ENCODE results near the gene MEGF10. TPM values are rescaled to one million over a fixed set of nuclear protein-coding genes. Genes with fewer than 3 reads are reported as not detected.
A peak's percentile ranks its signal among the peaks of the same experiment; 100 is the strongest.

MEGF10 gene
- total and polyA plus RNA-seq, 2 of the 8 experiments (the other 6 are each of a cell fraction or from before 2014, with no cell fraction given), result 38.2 to 53.1 TPM

DNA sequence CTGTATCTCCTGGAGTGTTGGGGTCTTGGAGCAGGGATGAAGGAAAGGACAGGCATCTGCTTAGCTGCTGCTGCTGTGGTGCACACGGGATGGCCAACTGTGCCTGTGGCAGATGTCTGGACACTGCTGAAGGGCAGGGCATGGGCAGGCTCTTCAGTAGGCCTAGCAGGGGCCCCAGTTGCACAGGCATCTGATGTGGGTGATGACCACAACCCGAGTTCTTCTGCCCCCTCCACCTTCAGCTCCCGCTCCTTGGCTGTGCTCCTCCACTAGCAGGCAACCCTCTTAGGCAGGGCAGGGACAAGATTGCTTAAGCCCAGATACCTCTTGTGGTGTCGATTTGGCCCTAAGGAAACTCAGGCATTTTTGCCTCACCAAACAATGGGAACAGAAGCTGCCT is 9.0 kb upstream of the MEGF10 start:
- no peak overlapping the region for H3K27ac ChIP-seq (ENCODE audit: low read depth, low read length)
- H2BK15ac ChIP-seq (ENCODE audit: low read length), result peak overlapping the region; percentile 1; the same call in 1 of the 2 replicates
- H3K36me3 ChIP-seq (ENCODE audit: control insufficient read depth in 2 of 4, insufficient read depth in 4 of 4, low read length in 3 of 4), result no peaks in the 10 kb centered on the region
- FAIRE-seq (no peak), DNase-seq (ENCODE audit: low read depth in 1 of 2, low spot score in 2 of 2) (no peak)
- H3K4ac ChIP-seq (replicated peaks; ENCODE audit: insufficient read length, low read depth, low read length), result no peak overlapping the region
- H3K23me2 ChIP-seq (ENCODE audit: low read depth, low read length), result no peaks in the 10 kb centered on the region
- no peak overlapping the region for H3K4me3 ChIP-seq (ENCODE audit: extremely low read depth in 1 of 4, insufficient read depth in 2 of 4, low read depth in 3 of 4, low read length in 4 of 4)
- 85% methylated on average over 4 of the region's 4 CpGs; no CpG with 5 or more reads in 1 of the 2 experiments for WGBS, 2 experiments (ENCODE audit: extremely low coverage in 1 of 2, insufficient coverage in 1 of 2, insufficient read length in 1 of 2, insufficient replicate concordance in 2 of 2, low coverage in 1 of 2, low lambda C conversion rate in 2 of 2, missing lambda C conversion rate in 1 of 2)
- no peaks in the 10 kb centered on the region for H3K79me1 ChIP-seq (ENCODE audit: low read depth, low read length)
- H4K20me1 ChIP-seq (replicated peaks in 1 of 2; ENCODE audit: control insufficient read depth in 1 of 2, insufficient read depth in 2 of 2, low read length in 2 of 2), result no peaks in the 10 kb centered on the region
- H2BK12ac ChIP-seq (ENCODE audit: low read depth, low read length), result no peak overlapping the region
- H3K4me1 ChIP-seq (replicated peaks in 1 of 4; ENCODE audit: control insufficient read depth in 3 of 4, insufficient read depth in 4 of 4, low read length in 3 of 4), result 0 out of 7 replicates have a peak, but pooled peaks cover 0 to 1% (median 0%) of the 10 kb centered on the region in 4 experiments
- ChIA-PET CTCF (ENCODE audit: partially characterized antibody) (no interaction called here), POLR2A (ENCODE audit: partially characterized antibody) (no interaction called here)
- H2AK5ac ChIP-seq (ENCODE audit: low read depth, low read length), result no peak overlapping the region
- H3K14ac ChIP-seq (ENCODE audit: insufficient read length), result no peak overlapping the region
- no peak overlapping the region for H4K91ac ChIP-seq (replicated peaks; ENCODE audit: insufficient read length, low read length)
- H3K4me2 ChIP-seq (ENCODE audit: insufficient read depth in 1 of 2, low read depth in 2 of 2, low read length in 2 of 2), result no peak overlapping the region
- H3K9ac ChIP-seq (replicated peaks in 1 of 4; ENCODE audit: extremely low read depth in 1 of 4, low read depth in 3 of 4, low read length in 3 of 4), result no peak overlapping the region
- no peaks in the 10 kb centered on the region for H3K9me3 ChIP-seq (ENCODE audit: insufficient read depth in 2 of 2, low read depth in 1 of 2, low read length in 1 of 2)
- peak overlapping the region; percentile 0; the same call in 1 of the 2 replicates for H2BK20ac ChIP-seq (ENCODE audit: low read length)
- H3K56ac ChIP-seq (replicated peaks; ENCODE audit: insufficient read length, low read depth, low read length), result no peak overlapping the region
- H2BK5ac ChIP-seq (ENCODE audit: low read depth, low read length), result no peak overlapping the region
- no peak overlapping the region for H3K18ac ChIP-seq (ENCODE audit: extremely low read depth, low read length)
- H3K23ac ChIP-seq (ENCODE audit: insufficient read length), result no peak overlapping the region
- H4K5ac ChIP-seq (ENCODE audit: insufficient read length, low read depth, low read length), result no peak overlapping the region
- no peak overlapping the region for H2BK120ac ChIP-seq (replicated peaks; ENCODE audit: low read depth, low read length)
- no peak overlapping the region for H2AFZ ChIP-seq (ENCODE audit: low read length)
- H3K27me3 ChIP-seq (replicated peaks in 1 of 4; ENCODE audit: control insufficient read depth in 3 of 4, extremely low read depth in 1 of 4, insufficient read depth in 3 of 4, low read length in 3 of 4), result no peaks in the 10 kb centered on the region
- H4K8ac ChIP-seq (ENCODE audit: extremely low read depth, insufficient read depth, low read length), result no peak overlapping the region
- no peaks in the 10 kb centered on the region for H3K79me2 ChIP-seq (ENCODE audit: control insufficient read depth in 1 of 2, insufficient read depth in 2 of 2, low read length in 2 of 2)
- TF ChIP-seq EGR1 (IDR thresholded peaks at IDR 0.05; ENCODE audit: borderline replicate concordance, low read depth, low read length) (no peak), CTBP2 (IDR thresholded peaks at IDR 0.05; ENCODE audit: borderline replicate concordance, insufficient read depth, insufficient read length, low read length) (no peak), SIX5 (IDR thresholded peaks at IDR 0.05; ENCODE audit: low read depth, low read length) (no peak), TAF7 (optimal IDR thresholded peaks at IDR 0.05; ENCODE audit: borderline replicate concordance, low read depth, low read length) (no peak), POLR2AphosphoS5 (IDR thresholded peaks at IDR 0.05; ENCODE audit: low read depth, low read length) (no peak), ZNF274 (IDR thresholded peaks at IDR 0.05; ENCODE audit: borderline replicate concordance, extremely low read depth, low read length) (no peak), TEAD4 (IDR thresholded peaks at IDR 0.05; ENCODE audit: low read depth, low read length) (no peak), GTF2F1 (IDR thresholded peaks at IDR 0.05; ENCODE audit: borderline replicate concordance, low read depth, low read length) (no peak)

Data from H1 (cell line).